Activated CD4-positive, alpha-beta T cell treated with anti-CD3 and anti-CD28 coated beads, Interleukin-2, amount 50 U/mL, for 16 hours (primary cell): ENCODE results near the gene ACSS2.
A peak's percentile ranks its signal among the peaks of the same experiment; 100 is the strongest.
"Not testable (repeated sequence)": the region's sequence is repeated elsewhere in the genome, so short reads cannot be mapped to it uniquely, and the experiment has no call there.

Source experiments
- DNase-seq: peaks from one replicate; pipeline ENCODE4 v3.0.0-alpha.2; 2020

The ACSS2 gene

GRCh38 chr20:34874094-34874654 lies 2.2 kb upstream of the ACSS2 start:
- DNase-seq: peak; percentile 79

DNA sequence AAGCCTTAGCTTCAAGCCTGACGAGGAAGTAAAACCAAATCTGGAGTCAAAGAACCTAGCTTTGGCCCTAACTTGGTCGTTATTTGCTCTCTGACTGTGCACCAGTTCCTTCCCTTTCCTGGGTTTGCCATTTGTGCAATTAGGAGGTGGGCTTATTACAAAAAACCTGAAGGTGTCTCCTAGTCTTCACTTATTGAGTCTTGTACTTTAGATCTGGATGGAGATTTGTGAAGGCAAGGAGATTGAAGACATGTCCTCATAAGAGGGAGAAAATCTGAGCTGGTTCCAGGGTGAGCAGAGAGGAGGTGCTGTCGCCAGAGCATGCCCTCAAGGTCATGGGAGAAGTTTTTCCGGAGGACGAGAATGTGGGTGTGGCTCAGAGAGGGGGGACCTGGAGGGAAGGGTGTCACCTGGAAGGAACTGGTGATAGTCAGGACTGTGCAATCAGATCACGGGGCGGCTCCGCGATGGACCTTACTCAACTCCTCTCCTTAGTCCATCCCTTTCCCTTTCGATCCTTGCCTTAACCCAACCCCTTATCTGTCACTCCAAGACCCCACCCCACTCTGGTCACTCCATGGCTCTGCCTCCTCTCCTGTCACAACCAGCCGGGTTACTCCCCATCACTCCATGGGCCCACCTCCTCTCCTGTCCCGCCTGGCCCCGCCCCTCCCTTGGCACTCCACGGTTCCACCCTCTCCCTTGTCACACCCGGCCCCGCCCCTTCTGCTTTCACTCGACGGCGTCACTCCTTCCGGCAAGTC lies 588 bp upstream of the ACSS2 start:
- no peak for DNase-seq

- no peak for DNase-seq
Measured at GRCh38 chr20:34880215-34880850, 3.9 kb downstream of the ACSS2 start.

DNA sequence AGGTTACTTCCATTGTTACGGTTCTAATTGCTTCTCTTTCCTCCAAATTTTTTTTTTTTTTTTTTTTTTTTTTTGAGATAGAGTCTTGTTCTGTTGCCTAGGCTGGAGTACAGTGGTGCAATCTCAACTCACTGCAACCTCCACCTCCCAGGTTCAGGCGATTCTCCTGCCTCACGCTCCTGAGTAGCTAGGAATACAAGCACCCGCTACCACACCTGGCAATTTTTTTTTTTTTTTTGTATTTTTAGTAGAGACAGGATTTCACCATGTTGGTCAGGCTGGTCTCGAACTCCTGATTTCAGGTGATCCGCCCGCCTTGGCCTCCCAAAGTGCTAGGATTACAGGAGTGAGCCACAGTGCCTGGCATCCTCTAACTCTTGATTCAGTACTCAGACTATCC lies 4.6 kb downstream of the ACSS2 start:
- DNase-seq: not testable (repeated sequence)

DNA sequence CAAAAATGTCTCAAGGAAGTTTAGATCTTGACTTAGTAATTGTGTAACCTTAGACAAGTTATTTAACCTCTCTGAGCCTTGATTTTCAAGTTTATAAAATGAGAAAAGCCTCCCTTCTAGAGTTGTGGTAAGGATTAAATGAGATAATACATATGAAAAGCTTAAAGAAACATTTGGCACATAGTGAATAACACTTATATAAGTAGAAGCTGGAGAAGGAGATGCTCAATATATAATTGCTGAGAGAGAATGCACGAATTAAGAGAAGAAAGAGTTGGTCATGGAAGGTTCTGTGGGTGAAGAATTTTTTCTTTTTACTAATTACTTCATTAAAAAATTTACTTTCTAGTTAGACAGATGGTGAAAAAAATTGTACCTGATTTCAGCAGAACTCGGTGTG lies 5.3 kb downstream of the ACSS2 start:
- DNase-seq: no peak

- DNase-seq: no peak
Measured at GRCh38 chr20:34883087-34883688, 6.8 kb downstream of the ACSS2 start.

- no peak for DNase-seq
Measured at GRCh38 chr20:34883809-34884208, 7.4 kb downstream of the ACSS2 start.

DNA sequence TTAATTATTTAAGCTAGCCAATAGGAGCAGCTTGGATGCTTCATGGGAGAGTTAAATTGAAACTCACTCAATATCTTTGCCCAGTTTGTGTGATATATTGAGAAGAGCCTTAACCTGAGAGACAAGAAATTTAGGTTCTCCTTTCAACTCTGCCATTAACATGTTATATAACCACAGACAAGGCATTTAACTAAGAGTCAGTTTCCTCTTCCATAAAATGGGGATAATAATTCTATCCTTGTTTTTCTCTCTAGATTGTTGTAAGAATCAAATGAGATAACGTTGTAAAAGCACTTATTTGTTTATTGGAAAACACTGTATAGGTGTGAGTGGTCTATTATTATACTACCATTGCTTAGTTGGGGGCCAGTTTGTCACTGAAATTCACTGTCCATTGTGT lies 7.8 kb downstream of the ACSS2 start:
- DNase-seq: no peak

DNA sequence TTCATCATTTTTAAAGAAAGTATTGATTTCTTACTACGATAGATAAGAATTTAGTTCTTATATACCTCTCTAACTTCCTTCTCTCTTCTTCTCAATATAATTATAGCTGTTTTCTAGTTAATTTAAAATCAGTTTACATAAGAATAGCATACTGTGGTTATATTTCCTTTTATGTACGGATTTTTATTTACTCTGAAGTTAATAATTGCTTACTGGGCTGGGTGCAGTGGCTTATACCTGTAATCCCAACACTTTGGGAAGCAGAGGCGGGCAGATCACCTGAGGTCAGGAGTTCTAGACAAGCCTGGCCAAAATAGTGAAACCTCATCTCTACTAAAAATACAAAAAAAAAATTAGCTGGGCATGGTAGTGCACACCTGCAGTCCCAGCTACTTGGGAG lies 9.7 kb downstream of the ACSS2 start:
- no peak for DNase-seq

DNA sequence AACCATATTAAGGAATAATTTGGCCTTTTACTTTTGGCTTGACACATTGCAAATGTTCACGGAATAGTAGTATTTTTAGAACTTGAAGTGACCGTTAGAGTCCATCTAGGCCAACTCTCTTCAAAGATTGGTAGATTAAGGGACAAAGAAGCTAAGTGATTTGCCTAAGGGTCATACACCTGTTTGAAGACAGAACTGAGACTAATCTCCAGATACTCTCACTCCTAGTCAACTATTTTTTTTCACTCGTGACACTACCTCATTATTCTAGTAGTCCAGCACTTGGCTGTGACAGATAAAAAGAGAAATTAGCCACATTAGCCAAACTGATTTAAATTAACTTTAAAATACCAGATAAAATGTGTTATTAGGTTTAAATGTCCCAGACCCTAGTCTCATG lies 10.6 kb downstream of the ACSS2 start:
- DNase-seq: no peak

- no peak for DNase-seq
Measured at GRCh38 chr20:34888468-34888867, 12.1 kb downstream of the ACSS2 start.

GRCh38 chr20:34891166-34892062 lies 15.0 kb downstream of the ACSS2 start:
- DNase-seq: peak; percentile 87

DNA sequence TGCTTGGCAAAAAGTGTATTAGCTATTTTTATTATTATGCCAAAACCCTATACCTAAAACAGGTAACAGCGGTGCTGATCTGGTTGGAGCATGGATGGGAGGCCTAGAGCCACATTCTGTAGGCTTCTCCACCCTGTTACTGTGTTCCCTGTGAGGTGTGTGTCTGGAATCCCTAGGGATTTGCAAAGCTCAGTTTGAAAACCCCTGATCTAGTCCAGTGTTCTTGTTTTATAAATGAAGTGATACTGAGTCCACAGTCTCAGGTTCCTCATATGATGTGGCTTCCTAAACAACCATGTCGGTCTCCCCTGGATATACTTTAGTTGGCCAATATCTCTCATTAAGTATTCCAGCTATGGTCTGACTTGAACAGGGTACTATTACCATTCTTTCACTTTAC lies 16.3 kb downstream of the ACSS2 start:
- no peak for DNase-seq

DNA sequence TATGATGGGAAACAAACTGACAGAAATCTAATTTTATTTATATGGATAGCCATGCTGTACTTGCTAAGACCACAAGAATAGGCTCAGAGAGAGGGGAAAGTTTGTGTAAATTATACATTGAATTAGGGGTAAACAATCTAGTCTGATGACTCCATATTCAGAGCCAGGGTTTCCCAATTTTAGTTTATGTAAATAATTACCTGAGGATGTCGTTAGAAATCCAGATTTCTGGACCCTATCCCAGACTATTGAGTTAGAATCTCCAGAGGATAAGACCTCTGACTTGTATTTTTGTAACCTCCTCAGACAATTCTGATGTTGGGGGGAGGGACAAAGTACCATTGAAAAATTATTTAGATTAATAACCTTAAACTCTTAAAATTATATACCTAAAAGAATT lies 18.3 kb downstream of the ACSS2 start:
- DNase-seq: no peak

GRCh38 chr20:34895465-34895864 lies 19.1 kb downstream of the ACSS2 start:
- DNase-seq: no peak

GRCh38 chr20:34896086-34896621 lies 19.7 kb downstream of the ACSS2 start:
- DNase-seq: no peak

GRCh38 chr20:34898129-34898528 lies 21.7 kb downstream of the ACSS2 start:
- not testable (repeated sequence) for DNase-seq

GRCh38 chr20:34898731-34899130 lies 22.3 kb downstream of the ACSS2 start:
- not testable (repeated sequence) for DNase-seq

DNA sequence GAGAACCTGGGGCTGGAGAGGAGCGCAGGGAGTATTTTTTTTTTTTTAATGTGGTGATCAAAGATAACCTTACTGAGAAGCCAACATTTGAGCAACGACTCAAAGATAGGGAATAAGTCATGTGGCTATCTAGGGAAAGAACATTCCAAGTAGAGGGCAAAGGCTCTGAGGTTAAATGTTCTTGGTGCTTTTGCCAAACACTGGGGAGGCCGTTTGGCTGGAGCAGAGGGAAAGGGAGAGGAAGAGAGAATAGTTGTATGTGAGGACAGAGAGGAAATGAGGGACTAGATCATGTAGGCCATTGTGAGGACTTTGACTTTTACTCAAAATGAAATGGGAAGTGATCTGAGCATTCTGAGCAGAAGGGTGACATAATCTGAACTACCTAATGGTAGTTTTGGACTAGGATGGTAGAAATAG lies 27.8 kb downstream of the ACSS2 start:
- DNase-seq: no peak

DNA sequence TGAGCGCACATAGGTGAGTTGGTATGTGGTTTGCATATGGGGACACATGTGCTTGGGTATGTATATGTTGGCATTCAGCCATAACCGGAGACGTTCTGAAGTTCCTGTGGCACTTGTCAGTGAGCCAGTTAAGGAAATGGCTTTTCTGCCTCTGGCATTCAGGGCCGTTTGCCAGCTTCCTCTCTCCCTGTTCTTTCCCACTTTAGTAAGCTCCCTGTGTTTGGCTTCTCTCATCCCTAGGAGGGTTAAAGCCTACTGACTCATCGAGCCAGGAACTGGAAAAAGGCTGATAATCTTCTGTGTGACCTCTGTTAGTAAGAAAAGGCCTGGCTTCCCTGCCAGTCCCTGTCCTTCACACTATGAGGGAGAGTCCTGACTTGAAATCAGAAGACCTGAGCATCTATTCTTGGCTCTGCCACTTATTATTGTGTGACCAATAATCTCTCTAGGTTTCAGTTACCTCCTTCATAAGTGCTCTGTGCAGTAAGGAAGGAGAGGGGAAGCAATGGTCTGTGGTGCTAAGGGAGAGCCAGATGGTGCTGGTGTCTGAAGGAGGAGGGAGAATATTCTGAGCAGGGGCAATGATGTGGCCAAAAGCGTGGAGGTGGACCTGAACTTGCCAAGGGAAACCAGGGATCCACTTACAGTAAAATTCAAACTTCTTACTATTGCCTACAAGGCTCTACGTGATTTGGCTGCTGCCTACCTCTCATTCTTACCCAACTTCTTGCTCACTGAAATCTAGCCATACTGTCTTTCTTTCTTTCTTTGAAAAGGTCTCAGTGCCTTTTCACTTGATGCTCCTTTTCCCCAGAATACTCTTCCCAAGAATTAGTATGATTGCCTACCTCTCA lies 31.4 kb downstream of the ACSS2 start:
- no peak for DNase-seq

GRCh38 chr20:34915131-34915530 lies 38.7 kb downstream of the ACSS2 start:
- DNase-seq: no peak
